Ovary (tissue), 9 donors: ENCODE measurements around the gene PIGS. TPM values are rescaled to one million over a fixed set of nuclear protein-coding genes. Genes with fewer than 3 reads are reported as not detected.

Experiments
- polyA plus RNA-seq, 2 donors: library from polyadenylated mRNA; stranded (reverse); fragments of 200-250 nt in 1 of 2; fragments of 350-450 nt in 1 of 2; fragmentation: Illumina TruSeq in 1 of 2; extraction: RNeasy Lipid Tissue Mini Kit (QIAGEN cat#74804) in 1 of 2; gene quantifications; one replicate each; pipeline ENCODE4 v1.2.3, GENCODE V29; 2013 to 2014
- total RNA-seq, 7 donors: library from RNA; depleted of rRNA in 2 of 7; stranded (reverse); fragments of >200 nt in 2 of 7; fragmentation: NEBNext Ultra II Directional in 3 of 7; extraction: Animal tissue kit (Norgen Biotek cat#: 25700) in 3 of 7; gene quantifications; one replicate each; pipeline versions ENCODE4 v1.1.0 to v1.2.4, GENCODE V29; 2016 to 2023
- donor health status: DM: no; HTN: no; CAD: no; lungs with moderate emphysema.
- donor health status: DM: no; HTN: no; CAD: no.
- donor health status: Bipolar disorder and iron deficiency.
- donor health status: DM: yes; HTN: yes; CAD: no.
- donor health status: DM: no; HTN: no; CAD: no.
- donor health status: DM: yes; HTN: yes; CAD: no.

The PIGS gene
- total and polyA plus RNA-seq, 9 donors, result 16.1 to 64.8 (median 33.5) TPM

Other genes starting within 250 kb of the PIGS start
- 10 to 100 TPM; 20.2 to 49.2 (median 24.3) TPM for gene IFT20, start 236.1 kb downstream of the PIGS start, total RNA-seq
- gene IFT20, start 236.1 kb downstream of the PIGS start, polyA plus RNA-seq, result 10 to 100 TPM; 39.4 to 44.3 TPM
- 10 to 100 TPM; 13.5 to 36.3 (median 31.5) TPM for gene TNFAIP1, start 235.8 kb downstream of the PIGS start, total RNA-seq
- 10 to 100 TPM; 13.4 to 37.9 TPM for gene TNFAIP1, start 235.8 kb downstream of the PIGS start, polyA plus RNA-seq
- 10 to 100 TPM; 37.4 to 82.6 (median 59.6) TPM for gene POLDIP2, start 214.0 kb downstream of the PIGS start, total RNA-seq
- gene POLDIP2, start 214.0 kb downstream of the PIGS start, polyA plus RNA-seq, result 100 to 1,000 TPM in 1 of 2 donors, 10 to 100 TPM in 1; 43.4 to 110 TPM
- not detected for gene SEBOX, start 206.3 kb downstream of the PIGS start, total RNA-seq
- gene SEBOX, start 206.3 kb downstream of the PIGS start, polyA plus RNA-seq, result not detected
- gene VTN, start 201.2 kb downstream of the PIGS start, total RNA-seq, result 1 to 10 TPM in 5 of 7 donors, under 1 TPM in 1, not detected in 1; 0.25 to 5.9 (median 4.1) TPM
- 10 to 100 TPM in 1 of 2 donors, 1 to 10 TPM in 1; 1.5 to 20.5 TPM for gene VTN, start 201.2 kb downstream of the PIGS start, polyA plus RNA-seq
- gene SARM1, start 199.8 kb downstream of the PIGS start, total RNA-seq, result 10 to 100 TPM in 6 of 7 donors, 1 to 10 TPM in 1; 7.4 to 21.5 (median 16.5) TPM
- 10 to 100 TPM in 1 of 2 donors, 1 to 10 TPM in 1; 9.0 to 12.4 TPM for gene SARM1, start 199.8 kb downstream of the PIGS start, polyA plus RNA-seq
- gene SLC46A1, start 165.3 kb downstream of the PIGS start, total RNA-seq, result 10 to 100 TPM in 5 of 7 donors, 1 to 10 TPM in 2; 5.0 to 13.6 (median 12.2) TPM
- 10 to 100 TPM in 1 of 2 donors, 1 to 10 TPM in 1; 4.0 to 32.2 TPM for gene SLC46A1, start 165.3 kb downstream of the PIGS start, polyA plus RNA-seq
- gene SLC13A2, start 97.9 kb downstream of the PIGS start, total RNA-seq, result under 1 TPM in 1 of 7 donors, not detected in 6; 0.95 TPM
- not detected for gene SLC13A2, start 97.9 kb downstream of the PIGS start, polyA plus RNA-seq
- gene FOXN1, start 65.2 kb downstream of the PIGS start, total RNA-seq, result not detected
- gene FOXN1, start 65.2 kb downstream of the PIGS start, polyA plus RNA-seq, result not detected
- gene UNC119, start 18.9 kb downstream of the PIGS start, total RNA-seq, result 10 to 100 TPM; 14.4 to 27.3 (median 19.5) TPM
- 10 to 100 TPM; 18.6 to 19.3 TPM for gene UNC119, start 18.9 kb downstream of the PIGS start, polyA plus RNA-seq
- 10 to 100 TPM; 17.1 to 71.5 (median 28.4) TPM for gene ALDOC, start 5.4 kb upstream of the PIGS start, total RNA-seq
- 10 to 100 TPM; 25.4 to 39.1 TPM for gene ALDOC, start 5.4 kb upstream of the PIGS start, polyA plus RNA-seq
- 1 to 10 TPM; 2.1 to 5.0 (median 3.3) TPM for gene SPAG5, start 27.5 kb upstream of the PIGS start, total RNA-seq
- gene SPAG5, start 27.5 kb upstream of the PIGS start, polyA plus RNA-seq, result 1 to 10 TPM; 2.9 to 3.8 TPM
- gene RSKR, start 42.7 kb upstream of the PIGS start, total RNA-seq, result 10 to 100 TPM in 3 of 7 donors, 1 to 10 TPM in 4; 3.6 to 16.2 (median 7.9) TPM
- gene RSKR, start 42.7 kb upstream of the PIGS start, polyA plus RNA-seq, result 1 to 10 TPM; 4.1 to 8.7 TPM
- 100 to 1,000 TPM in 3 of 7 donors, 10 to 100 TPM in 4; 57.2 to 148 (median 93.2) TPM for gene BLTP2, start 73.6 kb upstream of the PIGS start, total RNA-seq
- 100 to 1,000 TPM in 1 of 2 donors, 10 to 100 TPM in 1; 24.9 to 100 TPM for gene BLTP2, start 73.6 kb upstream of the PIGS start, polyA plus RNA-seq
- gene SDF2, start 90.4 kb upstream of the PIGS start, total RNA-seq, result 10 to 100 TPM; 33.9 to 53.1 (median 46.7) TPM
- 100 to 1,000 TPM in 1 of 2 donors, 10 to 100 TPM in 1; 62.7 to 118 TPM for gene SDF2, start 90.4 kb upstream of the PIGS start, polyA plus RNA-seq
- gene SUPT6H, start 90.7 kb upstream of the PIGS start, total RNA-seq, result 10 to 100 TPM; 42.3 to 83.8 (median 67.2) TPM
- 10 to 100 TPM; 34.8 to 80.1 TPM for gene SUPT6H, start 90.7 kb upstream of the PIGS start, polyA plus RNA-seq
- gene PROCA1, start 140.4 kb upstream of the PIGS start, total RNA-seq, result 1 to 10 TPM; 4.0 to 6.7 (median 5.0) TPM
- gene PROCA1, start 140.4 kb upstream of the PIGS start, polyA plus RNA-seq, result 1 to 10 TPM; 2.7 to 6.5 TPM
- 100 to 1,000 TPM; 149 to 222 (median 169) TPM for gene RAB34, start 146.3 kb upstream of the PIGS start, total RNA-seq
- gene RAB34, start 146.3 kb upstream of the PIGS start, polyA plus RNA-seq, result 100 to 1,000 TPM; 196 to 208 TPM
- gene RPL23A, start 148.5 kb upstream of the PIGS start, total RNA-seq, result 1,000 to 10,000 TPM; 1,369 to 3,979 (median 2,659) TPM
- gene RPL23A, start 148.5 kb upstream of the PIGS start, polyA plus RNA-seq, result 1,000 to 10,000 TPM; 2,997 to 3,153 TPM
- gene TLCD1, start 154.7 kb upstream of the PIGS start, total RNA-seq, result 1 to 10 TPM in 6 of 7 donors, not detected in 1; 1.3 to 7.0 (median 1.6) TPM
- 1 to 10 TPM in 1 of 2 donors, under 1 TPM in 1; 0.75 to 5.1 TPM for gene TLCD1, start 154.7 kb upstream of the PIGS start, polyA plus RNA-seq
- gene NEK8, start 157.3 kb upstream of the PIGS start, total RNA-seq, result 1 to 10 TPM; 2.3 to 8.3 (median 3.4) TPM
- gene NEK8, start 157.3 kb upstream of the PIGS start, polyA plus RNA-seq, result 1 to 10 TPM; 1.9 to 2.2 TPM
- 10 to 100 TPM; 12.9 to 61.3 (median 18.8) TPM for gene TRAF4, start 172.5 kb upstream of the PIGS start, total RNA-seq
- gene TRAF4, start 172.5 kb upstream of the PIGS start, polyA plus RNA-seq, result 1 to 10 TPM; 3.5 to 7.0 TPM